Measurements from ENCODE around the gene FAM161A.

The FAM161A gene

DNA sequence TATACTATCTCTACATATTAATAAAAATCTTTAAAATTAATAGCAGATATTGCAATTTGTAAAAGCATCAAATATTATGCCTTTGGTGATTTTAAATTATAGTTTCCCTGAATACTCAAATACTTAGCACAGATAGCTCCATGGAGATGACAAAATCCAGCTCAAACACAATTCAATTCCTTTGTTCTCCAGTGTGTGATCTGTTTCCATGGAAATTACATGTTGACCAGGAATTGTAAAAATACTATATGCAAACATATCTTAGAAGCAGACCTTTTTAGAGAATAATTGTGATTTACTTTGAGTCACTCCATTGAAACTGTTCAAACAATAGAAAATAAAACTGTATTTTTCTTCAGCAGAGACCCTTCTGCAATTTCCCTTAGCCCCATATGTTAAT is 68.3 kb downstream of the FAM161A start:
- no peak for DNase-seq (ENCODE audit: low read depth)
- H3K4me3 ChIP-seq (ENCODE audit: control insufficient read depth, low read depth, low read length), result no peak overlapping the region
- TF ChIP-seq, protein P1, sequence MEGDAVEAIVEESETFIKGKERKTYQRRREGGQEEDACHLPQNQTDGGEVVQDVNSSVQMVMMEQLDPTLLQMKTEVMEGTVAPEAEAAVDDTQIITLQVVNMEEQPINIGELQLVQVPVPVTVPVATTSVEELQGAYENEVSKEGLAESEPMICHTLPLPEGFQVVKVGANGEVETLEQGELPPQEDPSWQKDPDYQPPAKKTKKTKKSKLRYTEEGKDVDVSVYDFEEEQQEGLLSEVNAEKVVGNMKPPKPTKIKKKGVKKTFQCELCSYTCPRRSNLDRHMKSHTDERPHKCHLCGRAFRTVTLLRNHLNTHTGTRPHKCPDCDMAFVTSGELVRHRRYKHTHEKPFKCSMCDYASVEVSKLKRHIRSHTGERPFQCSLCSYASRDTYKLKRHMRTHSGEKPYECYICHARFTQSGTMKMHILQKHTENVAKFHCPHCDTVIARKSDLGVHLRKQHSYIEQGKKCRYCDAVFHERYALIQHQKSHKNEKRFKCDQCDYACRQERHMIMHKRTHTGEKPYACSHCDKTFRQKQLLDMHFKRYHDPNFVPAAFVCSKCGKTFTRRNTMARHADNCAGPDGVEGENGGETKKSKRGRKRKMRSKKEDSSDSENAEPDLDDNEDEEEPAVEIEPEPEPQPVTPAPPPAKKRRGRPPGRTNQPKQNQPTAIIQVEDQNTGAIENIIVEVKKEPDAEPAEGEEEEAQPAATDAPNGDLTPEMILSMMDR (IDR thresholded peaks at IDR 0.05; ENCODE audit: control insufficient read depth, insufficient read depth, low read depth, low read length, missing control alignments), result no peak

DNA sequence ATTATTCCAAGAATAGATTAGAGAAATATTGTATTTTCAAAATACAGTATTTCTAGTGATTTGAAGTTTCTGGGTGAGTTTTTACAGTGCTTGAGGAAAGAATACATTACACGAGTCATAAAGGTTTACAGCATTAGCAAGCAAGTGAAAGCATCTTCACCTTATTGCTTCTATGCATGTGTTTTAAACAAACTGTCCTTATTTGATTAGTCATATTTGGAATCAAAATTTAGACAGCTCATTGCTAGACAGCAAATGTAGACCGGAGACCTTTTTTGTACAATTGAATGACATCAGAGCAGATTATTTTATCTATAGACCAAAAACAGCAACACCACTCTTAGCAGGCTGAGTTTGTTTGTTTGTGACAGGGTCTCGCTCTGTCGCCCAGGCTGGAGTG is 69.2 kb downstream of the FAM161A start:
- DNase-seq (ENCODE audit: low read depth), result no peak
- TF ChIP-seq, protein P1 (IDR thresholded peaks at IDR 0.05; ENCODE audit: control insufficient read depth, insufficient read depth, low read depth, low read length, missing control alignments), result no peak

DNA sequence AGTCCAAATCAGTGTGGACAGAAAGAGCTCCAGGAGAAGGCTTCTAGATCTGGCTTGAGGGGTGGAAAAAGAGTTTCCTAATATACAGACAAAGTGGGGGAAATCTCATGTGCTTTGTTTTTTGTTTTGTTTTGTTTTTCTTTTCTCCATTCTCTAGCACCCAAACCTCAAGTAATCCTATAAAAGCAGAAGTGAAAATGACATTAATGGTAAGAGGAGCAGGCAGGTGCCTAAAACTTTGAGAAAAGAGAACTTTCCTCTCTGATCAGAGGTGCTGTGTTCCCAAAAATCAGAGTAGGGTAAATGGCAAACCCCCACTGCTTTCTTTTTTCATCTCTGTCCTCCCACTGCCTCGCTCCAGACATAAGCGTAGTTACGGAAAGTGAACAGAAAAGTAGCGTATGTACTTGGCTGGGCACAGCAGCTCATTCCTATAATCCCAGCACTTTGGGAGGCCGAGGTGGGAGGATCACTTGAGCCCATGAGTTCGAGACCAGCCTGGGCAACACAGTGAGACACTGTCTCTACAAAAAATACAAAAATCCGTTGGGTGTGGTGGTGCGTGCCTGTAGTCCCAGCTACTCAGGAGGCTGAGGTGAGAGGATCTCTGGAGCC is 77.8 kb downstream of the FAM161A start:
- no peak for DNase-seq (ENCODE audit: low read depth)

More for the DNA sequence above, 69.2 kb downstream of the FAM161A start:
- H3K4me3 ChIP-seq (ENCODE audit: control insufficient read depth, low read depth, low read length), result no peak overlapping the region

More for the DNA sequence above, 77.8 kb downstream of the FAM161A start:
- no peak overlapping the region for H3K4me3 ChIP-seq (ENCODE audit: control insufficient read depth, low read depth, low read length)
- TF ChIP-seq, protein P1 (IDR thresholded peaks at IDR 0.05; ENCODE audit: control insufficient read depth, insufficient read depth, low read depth, low read length, missing control alignments), result no peak

All from AG09309 (cell line).